GM21576 (cell line): ENCODE data around the gene OR5AK2.
"Not testable (repeated sequence)": the region's sequence is repeated elsewhere in the genome, so short reads cannot be mapped to it uniquely, and the experiment has no call there.

Experiments used
- ATAC-seq: cut with Tn5 transposase; IDR thresholded peaks from one replicate; pipeline ENCODE4 v1.9.1; 2021; ENCODE audit warnings: mild to moderate bottlenecking, moderate library complexity; ENCODE audit not compliant: unreplicated experiment

OR5AK2 gene

GRCh38 chr11:56988614-56989013 is at the start of gene OR5AK2:
OR5AK2 (plus strand) TSS chr11:56988914; CDS start chr11:56988914, 0 bp downstream.
- no peak for ATAC-seq

DNA sequence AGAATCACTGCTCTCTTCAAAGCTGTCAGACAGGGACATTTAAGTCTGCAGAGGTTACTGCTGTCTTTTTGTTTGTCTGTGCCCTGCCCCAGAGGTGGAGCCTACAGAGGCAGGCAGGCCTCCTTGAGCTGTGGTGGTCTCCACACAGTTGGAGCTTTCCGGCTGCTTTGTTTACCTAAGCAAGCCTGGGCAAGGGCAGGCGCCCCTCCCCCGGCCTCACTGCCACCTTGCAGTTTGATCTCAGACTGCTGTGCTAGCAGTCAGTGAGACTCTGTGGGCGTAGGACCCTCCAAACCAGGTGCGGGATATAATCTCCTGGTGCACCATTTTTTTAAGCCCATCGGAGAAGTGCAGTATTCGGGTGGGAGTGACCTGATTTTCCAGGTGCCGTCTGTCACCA is 43.2 kb upstream of the OR5AK2 start:
- not testable (repeated sequence) for ATAC-seq

DNA sequence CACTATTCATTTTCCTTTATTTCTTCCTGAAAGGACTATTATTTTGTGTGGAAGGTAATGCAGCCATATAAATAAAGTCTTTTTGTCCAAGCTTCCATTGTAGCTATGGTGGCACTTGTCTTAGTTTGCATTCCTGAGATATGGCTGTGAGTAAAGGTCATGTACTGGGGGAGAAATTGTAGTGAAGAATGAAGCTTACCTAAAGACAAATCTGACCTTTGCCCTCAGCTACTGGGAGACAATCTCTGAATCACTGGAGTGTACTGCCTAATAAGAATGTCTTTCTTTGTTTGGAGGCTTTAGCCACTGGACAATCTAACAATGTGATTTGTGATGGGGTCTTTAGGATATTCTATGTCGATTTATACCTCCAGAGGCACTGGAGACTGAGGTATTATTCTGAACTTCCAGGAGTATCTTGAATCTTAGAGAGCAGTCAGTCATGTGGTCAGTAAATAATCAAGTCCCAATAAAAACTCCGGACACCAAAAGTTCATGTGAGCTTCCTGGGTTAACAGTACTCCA is 39.7 kb upstream of the OR5AK2 start:
- no peak for ATAC-seq

DNA sequence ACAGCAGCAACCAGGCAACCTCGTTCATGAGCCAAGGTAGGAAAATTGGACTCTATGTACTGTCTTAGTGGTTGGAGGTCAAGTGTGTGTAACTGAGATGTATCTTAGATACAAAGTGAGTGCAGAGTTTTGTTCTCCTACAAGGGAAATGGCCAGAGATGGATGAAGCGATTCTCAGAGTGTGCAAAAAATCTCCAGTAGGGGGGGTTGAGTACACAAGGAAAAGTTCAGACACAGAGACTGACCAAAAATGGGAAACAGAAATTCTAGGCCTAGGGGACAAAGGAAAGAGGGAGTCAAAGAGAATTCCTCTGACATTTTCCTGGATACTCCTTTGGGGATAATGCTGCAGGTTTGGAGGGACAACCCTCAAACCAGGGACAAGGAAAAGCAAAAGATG is 38.2 kb upstream of the OR5AK2 start:
- ATAC-seq: no peak

DNA sequence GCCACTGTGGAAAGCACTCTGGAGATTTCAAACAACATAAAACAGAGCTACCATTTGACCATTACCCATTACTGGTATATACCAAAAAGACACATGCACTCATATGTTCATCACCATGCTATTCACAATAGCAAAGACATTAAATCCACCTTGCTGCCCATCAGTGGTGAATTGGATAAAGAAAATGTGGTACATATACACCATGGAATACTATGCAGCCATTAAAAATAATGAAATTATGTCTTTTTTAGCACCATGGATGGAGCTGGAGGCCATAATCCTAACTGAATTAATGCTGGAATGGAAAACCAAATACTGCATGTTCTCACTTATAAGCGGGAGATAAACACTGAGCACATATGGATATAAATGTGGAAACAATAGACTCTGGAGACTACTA is 34.8 kb upstream of the OR5AK2 start:
- ATAC-seq: not testable (repeated sequence)

- ATAC-seq: no peak
These were observed 27.1 kb upstream of the OR5AK2 start for GRCh38 chr11:56961609-56962008.

- ATAC-seq: no peak
These were observed 21.0 kb upstream of the OR5AK2 start for GRCh38 chr11:56967726-56968125.

DNA sequence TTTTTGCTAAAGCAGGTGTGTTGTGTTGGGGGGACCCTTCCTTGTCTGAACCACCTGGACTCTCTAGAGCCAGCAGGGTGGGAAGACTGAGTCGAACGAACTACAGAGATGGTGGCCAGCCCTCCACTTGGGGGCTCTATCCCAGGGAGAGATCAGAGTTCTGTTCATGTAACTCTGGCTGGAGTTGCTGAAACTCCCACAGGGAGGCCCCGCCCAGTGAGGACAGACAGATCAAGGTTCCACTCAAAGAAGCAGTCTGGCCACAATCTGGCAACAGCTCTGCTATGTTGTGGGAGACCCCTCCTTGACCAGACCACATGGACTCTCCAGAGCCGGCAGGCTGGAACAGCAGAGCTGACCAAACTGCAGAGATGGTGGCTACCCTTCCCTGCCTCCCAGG is 20.2 kb upstream of the OR5AK2 start:
- ATAC-seq: no peak

GRCh38 chr11:56977314-56977713 is 11.4 kb upstream of the OR5AK2 start:
- no peak for ATAC-seq

- no peak for ATAC-seq
These were observed 2.0 kb downstream of the OR5AK2 start for GRCh38 chr11:56990702-56991101.

- ATAC-seq: no peak
These were observed 5.8 kb downstream of the OR5AK2 start for GRCh38 chr11:56994532-56994931.

- ATAC-seq: no peak
These were observed 13.1 kb downstream of the OR5AK2 start for GRCh38 chr11:57001674-57002401.

- ATAC-seq: no peak
These were observed 19.7 kb downstream of the OR5AK2 start for GRCh38 chr11:57008373-57008772.

DNA sequence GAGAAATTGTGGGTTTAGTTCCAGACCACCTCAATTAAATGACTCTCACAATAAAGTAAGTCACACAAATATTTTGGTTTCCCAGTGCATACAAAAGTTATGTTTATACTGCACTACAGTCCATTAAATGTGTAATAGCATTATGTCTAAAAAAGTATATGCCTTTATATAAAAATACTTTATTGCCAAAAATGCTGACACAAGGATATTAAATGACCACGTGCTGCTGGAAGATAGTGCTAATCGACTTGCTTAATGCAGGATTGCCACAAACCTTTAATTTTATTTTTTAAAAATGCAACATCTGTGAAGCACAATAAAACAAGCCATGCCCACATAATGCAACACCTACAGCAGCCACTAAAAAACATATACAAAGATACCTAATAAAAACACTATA is 27.0 kb downstream of the OR5AK2 start:
- no peak for ATAC-seq

GRCh38 chr11:57031556-57031955 is 42.8 kb downstream of the OR5AK2 start:
- ATAC-seq: no peak
